Hematopoietic multipotent progenitor cell treated with erythropoietin and hydrocortisone succinate and interleukin-3 and kit ligand, for 15 days (in vitro differentiated cells): ENCODE data around the gene CRACR2A.

Experiments used
- DNase-seq: peaks from one replicate; pipeline ENCODE4 v3.0.0-alpha.2; 2015; ENCODE audit warnings: low spot score

CRACR2A gene

DNA sequence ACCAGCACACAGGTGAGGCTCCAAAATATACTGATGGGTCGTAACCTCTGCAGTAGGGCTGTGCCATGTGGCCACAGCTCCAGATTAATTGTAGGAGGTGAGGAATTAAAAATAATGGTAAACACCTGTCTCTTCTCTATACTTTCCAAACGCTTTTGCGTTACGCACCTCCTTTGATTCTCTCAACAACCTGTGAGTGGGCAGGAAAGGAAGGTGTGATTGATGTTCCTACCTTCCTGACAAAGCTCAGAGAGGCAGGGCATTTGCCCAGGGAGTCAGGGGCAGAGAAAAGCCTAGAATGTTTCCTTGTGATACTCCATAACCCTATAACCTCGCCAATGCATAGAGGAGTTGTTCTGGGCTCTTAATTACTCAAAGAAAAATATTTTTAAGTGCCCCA lies 137.0 kb downstream of the CRACR2A start:
- DNase-seq = no peak

DNA sequence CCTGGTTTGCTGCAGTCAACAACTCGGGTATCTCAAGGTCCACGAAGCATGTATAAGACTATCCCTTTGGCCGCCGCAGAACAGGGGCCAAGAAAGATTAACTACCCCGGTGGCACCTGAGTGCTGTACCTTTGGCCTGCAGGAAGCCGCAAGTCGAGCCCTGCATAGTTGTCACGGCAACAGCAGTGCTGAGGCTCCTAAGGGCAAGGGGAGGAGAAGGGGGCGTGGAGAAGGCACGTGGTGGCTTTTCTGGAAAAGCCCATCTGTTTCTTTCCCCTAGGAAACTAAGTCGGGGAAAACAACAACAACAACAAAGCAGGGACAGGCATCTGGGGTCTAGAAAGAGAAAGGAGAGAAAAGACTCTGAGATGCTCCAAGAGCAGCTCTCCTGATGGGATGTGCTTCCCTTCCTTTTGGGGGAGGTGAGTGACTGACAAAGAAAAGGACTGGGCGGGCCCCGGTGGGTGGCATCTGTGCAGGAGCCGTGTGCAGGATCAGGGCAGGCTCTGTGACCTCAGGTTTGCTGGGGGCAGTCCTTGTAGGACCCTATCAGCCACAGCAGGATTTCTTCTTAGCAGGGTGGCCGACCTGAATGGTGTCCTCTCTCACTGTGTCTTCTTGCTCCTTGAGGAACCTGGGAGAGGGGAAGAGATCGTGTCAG lies 138.0 kb downstream of the CRACR2A start:
- DNase-seq = no peak

DNA sequence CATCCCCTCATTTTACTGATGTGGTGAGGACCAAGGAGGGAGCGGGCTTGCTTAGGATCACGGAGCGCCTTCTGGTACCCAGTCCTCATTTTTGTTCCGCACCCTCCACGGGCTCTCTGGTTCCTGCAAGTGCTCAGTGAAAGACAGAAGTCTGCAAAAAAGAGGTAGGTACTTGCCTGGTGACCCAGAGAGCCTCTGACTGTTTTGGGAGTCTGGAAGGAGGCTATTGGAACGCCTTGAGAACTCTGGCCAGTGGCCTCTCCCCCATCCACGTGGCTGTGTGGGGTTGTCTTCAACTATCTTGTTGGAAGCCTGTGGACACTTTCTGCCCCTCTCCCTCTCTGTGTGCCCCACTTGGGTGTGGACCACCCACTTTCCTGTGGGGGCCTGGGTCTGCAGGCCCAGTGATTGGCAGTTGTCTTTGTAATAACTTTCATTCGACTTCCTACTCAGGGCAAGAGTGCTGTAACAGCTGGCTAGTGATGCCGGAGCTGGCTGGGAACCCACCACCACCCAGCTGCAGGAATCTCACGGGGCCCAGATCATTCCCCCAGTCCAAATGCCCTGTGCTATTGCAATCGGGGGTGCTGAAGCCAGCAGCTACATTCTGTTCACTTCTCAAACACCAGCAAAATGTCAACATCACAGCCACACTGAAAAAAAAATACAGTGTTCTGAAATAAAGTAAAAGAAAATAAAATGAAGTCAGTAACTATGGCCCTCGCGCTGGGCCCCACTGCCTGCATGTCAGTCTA lies 139.1 kb downstream of the CRACR2A start:
- DNase-seq = no peak

DNA sequence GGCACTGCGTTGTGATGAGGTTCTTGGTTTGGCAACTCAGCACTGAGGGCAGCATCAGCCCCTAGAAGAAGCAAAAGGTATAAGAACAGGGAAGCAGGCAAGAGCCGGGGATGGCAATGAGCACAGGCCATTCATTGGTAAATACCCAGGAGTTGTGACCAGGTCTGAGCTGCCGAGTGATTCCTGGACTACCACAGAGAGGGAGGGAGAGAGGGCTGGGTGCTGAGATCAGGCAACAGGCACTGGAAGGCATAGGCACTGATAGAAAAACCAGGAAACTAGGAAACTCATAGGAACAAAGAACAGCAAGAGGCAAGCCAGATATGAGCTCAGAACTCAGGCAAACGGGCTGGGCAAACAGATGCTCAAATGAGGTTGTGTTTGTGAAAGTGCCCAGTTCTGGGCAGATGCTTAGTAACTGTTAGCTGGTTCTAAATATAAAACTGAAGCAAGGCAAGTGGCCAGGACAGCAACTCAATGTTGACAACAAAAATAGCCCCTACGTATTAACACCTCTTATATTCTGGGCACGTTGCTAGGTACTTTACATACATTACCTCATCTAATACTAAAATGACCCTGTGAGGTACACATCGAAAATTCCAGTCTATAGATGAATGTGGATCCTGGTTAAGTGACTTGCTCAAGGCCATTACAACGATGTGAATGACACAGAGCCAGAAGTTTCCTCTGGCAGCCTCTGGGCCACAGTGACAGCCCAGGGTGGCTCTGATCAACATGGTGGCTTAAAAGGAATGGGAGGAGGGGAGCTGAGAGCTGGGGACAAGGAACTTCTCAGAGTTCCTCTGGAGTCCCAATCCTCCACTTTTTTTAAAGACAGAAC lies 140.8 kb downstream of the CRACR2A start:
- no peak for DNase-seq

DNA sequence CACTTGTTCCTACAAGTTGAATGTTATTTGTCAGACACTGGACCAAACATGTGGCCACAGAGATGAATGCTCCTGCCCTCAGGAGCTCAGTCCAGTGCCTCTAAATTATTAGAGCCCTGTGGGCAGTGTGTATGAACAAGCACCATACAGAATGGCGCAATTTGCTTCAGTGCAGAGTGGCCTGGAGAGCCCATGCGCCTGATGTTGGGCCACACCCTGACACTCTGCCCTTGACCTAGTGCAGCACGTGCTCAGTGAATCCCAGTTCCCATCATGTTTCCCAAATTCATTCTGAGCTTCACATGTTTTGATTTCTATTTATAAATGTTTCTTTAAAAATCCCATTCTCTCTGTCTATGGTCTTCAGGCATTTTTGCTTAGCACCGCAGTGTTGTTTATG lies 145.1 kb downstream of the CRACR2A start:
- no peak for DNase-seq

DNA sequence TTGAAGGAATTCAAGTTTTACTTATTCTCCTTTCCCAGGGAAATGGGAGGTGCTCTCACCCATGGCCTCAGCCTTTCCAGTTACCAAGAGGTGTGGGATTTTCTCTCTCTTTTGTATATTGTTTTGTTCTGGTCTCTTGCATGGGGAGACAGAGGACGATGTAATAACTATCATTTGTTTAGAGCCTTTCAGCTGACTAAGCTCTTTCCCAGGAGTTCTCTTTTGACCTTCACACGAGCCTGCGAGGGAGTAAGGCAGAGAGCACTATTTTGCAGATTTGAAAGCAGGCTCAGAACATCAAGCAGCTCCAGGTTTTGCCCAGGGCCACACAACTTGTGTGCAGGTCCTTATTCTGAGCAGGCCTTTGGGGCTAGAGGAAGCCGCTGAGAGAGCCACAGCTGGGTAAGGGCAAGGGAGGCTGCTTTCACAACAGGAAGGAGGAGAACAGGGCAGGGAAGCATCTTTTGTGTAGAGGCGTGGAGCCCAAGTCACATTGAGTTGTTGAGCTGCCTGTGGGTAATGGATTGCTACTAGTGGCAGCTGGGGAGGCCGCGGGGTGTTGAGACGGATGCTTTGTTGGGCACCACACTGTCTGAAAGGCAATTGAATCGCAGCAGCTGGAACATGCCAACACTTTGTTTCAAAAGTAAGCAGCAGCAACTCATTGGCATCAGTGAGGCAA lies 145.7 kb downstream of the CRACR2A start:
- DNase-seq = no peak

DNA sequence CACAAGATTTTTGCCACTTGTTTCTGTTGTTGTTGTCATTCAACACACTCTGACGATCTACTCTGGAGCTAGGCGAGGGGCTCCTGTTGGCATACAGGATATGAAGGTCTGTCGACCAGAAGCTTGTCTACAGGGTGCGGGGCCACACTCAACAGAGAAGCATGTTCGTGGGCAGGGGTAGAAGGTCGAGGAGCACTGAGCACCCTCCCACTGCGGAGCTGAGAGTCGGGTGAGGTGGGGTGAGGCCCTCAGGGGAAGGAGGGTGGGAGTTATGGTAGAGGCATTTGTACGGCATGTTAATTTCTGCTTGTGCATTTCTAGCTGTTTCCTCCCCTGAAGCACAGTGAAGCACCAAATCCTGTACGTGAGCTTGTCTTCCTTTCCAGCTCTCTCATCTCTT lies 146.8 kb downstream of the CRACR2A start:
- DNase-seq = no peak

DNA sequence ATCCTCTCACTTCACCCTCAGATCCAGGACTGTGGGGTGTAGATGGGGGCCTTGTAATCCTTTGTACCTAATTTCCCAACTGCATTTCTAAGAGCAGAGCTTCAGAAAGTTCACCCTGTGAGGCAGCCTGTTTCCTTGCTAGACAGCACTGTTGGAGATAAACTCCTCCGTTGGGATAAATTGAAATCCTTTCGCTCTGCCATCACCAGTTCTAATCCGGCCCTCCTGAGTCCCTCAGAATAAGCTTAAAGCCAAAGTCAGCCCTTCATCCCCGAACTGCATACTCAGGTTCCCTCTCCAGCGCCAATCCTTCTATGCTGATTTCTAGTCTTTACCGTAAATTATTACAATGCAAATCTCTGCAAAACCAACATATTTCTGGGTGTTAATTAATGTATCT lies 147.2 kb downstream of the CRACR2A start:
- DNase-seq = no peak

DNA sequence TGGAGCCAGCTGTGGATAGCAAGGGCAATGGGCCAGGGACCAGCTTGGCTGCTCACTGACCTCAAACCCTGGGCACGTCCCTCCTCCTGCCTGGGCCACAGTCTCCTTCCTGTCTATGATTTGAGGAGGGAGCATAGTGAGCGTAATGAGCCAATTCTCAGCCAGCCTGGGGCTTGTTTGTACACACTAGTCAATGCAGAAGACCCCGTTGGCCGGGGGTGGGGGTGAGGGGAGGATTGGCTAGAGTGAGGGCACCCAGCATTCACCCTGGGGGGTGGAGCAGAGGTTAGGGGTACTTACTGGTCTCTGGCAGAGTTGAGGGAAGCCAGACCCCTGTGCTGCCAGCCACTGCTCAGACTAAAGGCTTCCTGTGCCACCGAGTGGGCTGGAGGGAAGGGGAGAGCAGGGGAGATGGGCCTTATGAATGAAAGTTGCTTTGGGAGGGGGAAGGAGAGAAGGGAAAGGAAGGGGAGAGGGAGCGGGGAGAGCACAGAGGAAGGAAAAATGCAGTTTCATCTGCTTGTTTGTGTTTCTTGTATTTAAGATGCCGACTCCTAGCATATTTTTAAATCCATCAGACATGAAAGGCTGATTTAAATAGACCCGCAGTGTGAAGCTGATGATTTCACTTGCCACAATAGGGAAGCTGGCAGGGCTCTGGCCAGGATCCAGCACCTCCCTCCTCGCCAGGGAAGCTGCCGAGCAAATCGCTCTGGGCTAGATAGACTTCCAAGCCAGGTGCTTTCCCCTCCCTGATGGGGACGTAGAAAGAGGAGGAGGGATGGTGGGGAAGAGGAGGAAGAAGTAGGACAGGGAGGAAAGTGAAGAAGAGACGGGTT lies 147.9 kb downstream of the CRACR2A start:
- no peak for DNase-seq

DNA sequence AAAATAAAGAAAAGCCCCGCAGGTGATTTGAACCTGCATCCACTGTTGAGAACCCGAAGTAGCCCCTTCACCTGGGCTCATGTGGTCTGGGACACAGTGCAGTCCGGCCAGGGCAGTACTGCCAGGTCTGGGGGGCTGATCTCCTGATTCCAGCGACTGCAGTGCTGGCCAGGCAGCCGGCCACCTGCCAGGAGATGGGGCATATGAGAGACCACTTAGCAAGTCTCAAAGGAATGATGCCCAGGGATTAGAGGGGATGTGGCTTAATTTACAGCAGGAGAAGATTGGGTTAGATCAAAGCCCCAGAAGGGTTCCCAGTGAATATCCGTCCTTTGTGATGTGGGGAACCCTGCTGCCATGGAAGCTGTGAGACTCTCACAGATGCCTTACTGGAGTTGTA lies 148.6 kb downstream of the CRACR2A start:
- no peak for DNase-seq

DNA sequence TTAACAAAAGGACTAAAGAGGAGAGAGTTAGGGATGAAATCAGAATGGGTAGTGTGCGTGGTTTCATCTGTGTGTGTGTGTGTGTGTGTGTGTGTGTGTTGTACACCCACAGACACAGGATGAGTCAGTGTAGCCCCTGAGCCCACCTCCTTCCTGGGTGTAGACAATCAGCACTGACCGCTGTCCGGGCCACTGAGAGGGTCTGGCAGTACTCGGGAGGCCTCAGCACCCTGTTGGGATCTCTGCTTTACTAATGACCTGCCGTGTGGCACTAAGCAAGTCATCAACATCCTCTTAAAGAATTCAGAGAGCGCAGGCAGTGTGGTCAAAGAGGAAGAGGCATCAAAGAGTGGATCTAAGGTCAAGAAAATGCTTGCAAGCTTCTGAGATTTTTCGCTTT lies 149.3 kb downstream of the CRACR2A start:
- no peak for DNase-seq

DNA sequence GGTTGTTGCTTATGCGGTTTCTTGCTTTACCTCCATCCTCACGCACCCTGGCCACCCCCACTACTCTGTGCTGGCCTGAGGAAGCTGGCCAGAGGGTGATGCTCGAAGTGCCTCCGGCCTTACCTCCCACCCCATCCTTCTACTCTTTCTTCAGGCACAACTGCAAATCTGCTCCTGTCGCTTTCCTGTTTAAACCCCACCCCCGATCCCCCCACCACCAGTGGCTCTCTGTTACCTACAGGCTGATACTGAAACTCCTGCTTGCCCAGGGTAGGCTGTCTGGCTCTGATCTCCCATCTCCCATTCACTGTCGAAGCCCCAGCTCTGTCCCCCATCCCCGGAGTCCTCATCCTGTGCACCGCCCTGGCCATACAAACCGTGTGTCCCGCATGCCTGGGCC lies 150.4 kb downstream of the CRACR2A start:
- DNase-seq = no peak

DNA sequence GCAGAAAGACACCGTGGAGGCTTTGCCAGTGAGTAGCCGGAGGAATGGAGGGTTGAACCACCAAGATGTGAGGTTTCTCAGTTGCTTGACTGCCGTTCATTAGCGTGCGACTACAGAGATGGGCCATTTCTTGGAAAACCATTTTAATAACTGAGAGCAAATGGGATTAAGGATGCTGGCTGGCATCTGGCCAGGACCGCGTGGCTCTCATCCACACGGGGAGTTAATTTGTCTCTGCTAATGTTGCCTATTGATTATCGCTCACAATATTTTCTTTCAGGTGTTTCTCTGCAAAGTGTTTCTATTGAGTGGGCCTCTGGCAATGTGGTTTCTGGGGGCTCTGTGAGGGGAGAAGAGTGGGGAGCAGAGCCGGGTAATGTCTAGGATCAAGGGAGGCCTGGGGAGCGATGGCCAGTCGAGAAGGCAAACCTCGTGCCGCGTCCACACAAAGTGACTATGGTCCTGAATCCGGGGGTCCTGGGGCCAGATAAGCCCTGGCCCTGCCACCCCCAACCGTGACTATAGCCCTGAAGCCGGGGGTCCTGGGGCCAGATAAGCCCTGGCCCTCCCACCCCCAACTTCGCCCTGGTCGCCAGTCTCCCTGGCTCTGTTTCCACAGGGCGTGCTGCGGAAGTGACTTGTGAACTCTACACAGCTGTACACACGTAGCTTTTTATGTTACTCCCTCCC lies 151.3 kb downstream of the CRACR2A start:
- DNase-seq = no peak

DNA sequence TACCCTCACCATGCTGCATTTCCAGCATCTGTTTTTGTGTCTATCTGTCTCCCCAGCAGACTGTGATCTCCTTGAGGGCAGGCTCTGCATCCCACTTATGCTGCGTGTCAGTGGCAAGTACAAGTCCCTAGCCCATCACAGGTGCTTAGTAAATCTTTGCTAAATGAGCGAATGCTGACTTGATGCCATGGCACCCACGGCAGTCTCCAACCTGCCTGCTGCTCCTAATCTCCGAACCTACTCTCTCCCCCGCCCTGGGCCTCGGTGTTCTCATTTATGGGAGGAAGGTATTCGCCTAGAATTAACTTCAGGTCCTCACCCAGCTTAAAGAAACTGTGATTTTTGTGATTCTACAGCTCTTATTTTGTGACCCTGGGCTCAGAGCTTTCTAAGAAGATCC lies 152.0 kb downstream of the CRACR2A start:
- no peak for DNase-seq

DNA sequence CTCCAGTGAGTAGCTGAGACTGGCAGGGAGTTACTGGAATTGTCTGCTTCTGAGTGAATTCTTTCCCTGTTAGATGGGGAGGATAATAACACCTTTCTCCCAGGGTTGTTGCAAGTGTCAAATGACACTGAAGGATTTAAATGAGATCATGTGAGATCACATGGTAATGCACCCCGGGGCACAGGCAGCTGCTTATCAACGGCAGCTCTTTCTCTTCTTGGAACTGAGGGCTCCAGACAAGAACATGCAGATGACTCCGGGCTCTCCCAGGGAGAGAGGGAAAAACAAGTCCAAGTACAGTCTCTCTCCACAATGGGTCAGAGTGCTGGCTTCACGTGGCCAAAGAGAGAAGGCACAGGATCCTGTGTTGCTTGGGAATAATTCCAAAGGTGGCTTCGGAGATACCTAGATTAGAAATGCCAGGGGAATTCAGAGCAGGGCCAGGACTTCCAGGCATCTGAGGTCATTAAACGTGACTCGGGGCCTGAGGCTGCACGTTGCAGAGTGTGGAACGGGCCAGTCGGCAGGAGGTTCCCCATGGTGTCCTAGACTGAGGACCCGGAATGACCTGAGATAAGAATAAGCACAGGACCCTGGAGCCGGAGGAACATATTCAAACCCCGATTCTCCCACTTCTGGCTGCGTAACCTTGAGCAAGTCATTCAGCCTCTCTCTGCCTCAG lies 152.7 kb downstream of the CRACR2A start:
- DNase-seq = no peak

DNA sequence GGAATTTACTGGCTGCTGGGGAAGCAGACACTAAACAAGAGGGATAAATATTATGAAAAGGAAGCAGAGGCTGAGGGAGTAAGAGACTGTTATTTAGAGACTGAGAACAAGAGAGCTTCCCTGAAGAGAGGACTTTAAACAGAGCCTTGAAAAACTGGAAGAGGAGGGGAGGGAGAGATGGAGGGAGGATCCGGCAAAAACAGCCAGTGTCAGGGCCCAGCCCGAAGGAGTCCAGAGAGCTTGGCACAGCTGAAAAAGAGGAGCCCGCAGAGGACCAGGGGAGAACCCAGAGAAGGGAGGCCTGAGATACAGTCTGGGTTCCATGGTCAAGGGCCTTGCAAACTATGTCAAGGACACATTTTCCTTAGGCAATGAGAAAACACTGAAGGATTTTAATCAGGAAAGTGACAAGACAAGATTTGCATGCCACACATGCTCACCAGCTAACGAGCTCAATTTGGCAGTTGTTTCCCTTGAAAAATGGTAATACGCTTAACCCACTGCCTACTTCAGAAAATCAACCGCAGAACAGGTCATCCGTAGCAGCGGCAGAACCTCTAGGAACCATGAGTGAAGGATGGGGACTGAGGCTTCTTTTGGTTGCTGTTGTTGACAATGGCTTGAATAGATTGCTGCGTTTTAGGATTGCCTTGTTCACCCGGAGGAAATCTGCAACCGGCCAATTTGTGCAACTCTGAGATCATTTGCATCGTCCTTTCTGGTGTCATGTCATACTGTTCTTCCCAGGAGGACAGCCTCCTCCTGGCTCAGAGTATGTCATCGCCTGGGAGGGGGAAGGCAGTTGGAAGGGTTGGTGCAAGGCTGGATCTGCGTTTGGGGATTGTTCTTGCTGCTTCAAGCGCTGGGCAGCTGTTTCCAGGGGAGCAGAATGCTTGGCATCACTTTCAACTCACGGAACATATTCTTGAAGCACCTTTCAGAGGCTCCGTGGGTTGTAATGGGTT lies 153.7 kb downstream of the CRACR2A start:
- no peak for DNase-seq

DNA sequence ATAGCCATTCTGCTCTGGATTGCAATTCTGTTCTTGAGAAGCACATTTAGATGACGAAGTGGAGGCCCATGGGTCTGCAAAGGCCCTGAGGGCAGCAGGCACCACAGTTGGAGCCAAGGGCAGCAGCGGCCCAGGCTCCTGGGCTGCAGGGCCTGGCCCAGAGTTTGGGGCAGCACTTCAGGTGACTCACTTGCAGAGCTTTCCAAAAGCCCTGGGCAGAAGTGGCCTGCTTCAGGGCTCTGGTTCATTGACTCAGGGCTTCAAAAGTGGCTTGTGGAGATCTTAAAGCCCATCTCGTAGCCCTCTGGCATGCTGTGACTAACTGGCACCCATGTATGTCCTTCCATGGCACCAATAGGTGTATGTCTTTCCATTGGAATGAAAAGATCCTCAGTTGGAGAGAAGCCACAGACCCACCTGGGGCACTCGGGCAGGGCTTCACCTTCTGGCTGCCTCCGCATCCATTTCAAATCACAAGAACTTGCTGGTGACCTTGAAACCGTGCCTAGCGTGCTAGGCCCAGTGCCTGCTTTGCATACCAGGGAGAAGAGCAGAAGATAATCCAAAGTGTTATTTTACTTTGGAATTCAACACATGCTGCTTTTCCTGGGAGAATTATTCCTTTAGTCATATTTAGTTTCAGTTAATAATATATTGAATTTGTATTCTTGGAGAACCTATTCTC lies 155.2 kb downstream of the CRACR2A start:
- DNase-seq = no peak

DNA sequence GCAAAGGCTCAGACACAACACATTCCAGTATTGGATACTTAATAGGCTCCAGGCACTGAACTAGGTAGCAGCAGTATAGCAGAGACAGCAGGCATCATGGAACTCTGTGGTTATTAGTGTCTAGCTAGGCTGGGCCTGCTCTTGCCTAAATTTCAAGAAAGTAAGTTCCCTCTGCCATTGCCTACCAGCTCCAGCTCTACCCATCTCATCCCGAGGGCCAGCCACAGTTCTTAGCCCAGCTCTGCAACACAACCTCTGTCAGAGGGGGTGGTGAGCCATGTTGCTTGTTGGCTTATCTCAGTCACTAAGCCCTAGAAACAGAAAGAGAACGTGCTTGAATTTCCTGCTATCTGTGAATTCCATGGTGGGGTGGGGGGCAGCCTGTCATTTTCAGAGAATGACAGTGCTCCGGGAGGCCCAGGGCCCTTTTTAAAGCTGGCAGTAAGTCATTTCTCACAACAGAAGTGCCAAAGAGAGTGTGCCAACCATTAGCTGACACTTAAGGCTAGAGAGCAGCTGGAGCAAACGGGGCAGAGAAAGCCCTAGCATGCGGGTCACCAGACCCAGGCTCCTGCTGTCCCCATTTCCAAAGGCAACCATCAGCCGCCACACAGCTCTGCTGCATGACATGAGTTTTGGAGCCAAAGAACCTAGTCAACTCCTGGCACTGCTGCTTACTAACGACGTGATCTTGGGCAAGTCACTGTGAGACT lies 156.1 kb downstream of the CRACR2A start:
- no peak for DNase-seq
